IMR-90 (cell line): Measurements from ENCODE around the gene YIPF3.

Experiments
- BHLHE40 ChIP-seq: fragments of 150-350 bp; IDR thresholded peaks from 2 replicates; pipeline ENCODE4 v1.6.1; 2016; ENCODE audit warnings: mild to moderate bottlenecking, low read depth, low read length
- CEBPB ChIP-seq: IDR thresholded peaks from 2 replicates; pipeline ENCODE4 v1.6.1; 2012; ENCODE audit warnings: low read depth, low read length, improper control_type of control experiment
- CHD1 ChIP-seq: IDR thresholded peaks from 2 replicates; pipeline ENCODE4 v1.6.1; 2012; ENCODE audit warnings: low read depth, low read length, improper control_type of control experiment
- POLR2A ChIP-seq: IDR thresholded peaks from 2 replicates; pipeline ENCODE4 v1.6.1; 2012; ENCODE audit warnings: mild to moderate bottlenecking, low read depth, low read length
- RAD21 ChIP-seq: IDR thresholded peaks from 2 replicates; pipeline ENCODE4 v1.6.1; 2012; ENCODE audit warnings: low read length, improper control_type of control experiment
- RCOR1 ChIP-seq: IDR thresholded peaks from 2 replicates; pipeline ENCODE4 v1.6.1; 2012; ENCODE audit warnings: mild to moderate bottlenecking, low read length, improper control_type of control experiment; ENCODE audit not compliant: insufficient replicate concordance
- RFX5 ChIP-seq: IDR thresholded peaks from 2 replicates; pipeline ENCODE4 v1.8.0; 2012; ENCODE audit warnings: low read depth, mild to moderate bottlenecking, low read length, moderate library complexity
- TF ChIP-seq, protein P1 (sequence below): conservative IDR thresholded peaks from 2 replicates; pipeline ENCODE4 v1.5.1; 2012; ENCODE audit warnings: mild to moderate bottlenecking, low read depth, low read length, improper control_type of control experiment
- TF ChIP-seq, protein P2 (sequence below): fragments of 150-350 bp; IDR thresholded peaks from 2 replicates; pipeline ENCODE4 v1.6.1; 2016; ENCODE audit warnings: low read depth, mild to moderate bottlenecking, low read length, moderate library complexity, borderline replicate concordance

DNA sequence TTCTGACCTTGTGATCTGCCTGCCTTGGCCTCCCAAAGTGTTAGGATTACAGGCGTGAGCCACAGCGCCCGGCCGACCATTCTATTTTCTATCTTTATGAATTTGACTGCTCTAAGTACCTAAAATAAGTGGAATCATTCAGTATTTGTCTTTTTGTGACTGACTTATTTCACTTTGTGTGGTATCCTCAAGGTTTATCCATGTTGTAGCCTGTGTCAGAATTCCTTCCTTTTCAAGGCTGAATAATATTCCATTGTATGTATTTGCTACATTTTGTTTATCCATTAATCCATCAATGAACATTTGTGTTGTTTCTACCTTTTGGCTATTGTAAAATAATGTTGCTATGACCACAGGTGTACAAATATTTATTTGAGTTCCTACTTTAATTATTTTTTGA, 44.2 kb downstream of the YIPF3 start:
- TF ChIP-seq, protein P1, sequence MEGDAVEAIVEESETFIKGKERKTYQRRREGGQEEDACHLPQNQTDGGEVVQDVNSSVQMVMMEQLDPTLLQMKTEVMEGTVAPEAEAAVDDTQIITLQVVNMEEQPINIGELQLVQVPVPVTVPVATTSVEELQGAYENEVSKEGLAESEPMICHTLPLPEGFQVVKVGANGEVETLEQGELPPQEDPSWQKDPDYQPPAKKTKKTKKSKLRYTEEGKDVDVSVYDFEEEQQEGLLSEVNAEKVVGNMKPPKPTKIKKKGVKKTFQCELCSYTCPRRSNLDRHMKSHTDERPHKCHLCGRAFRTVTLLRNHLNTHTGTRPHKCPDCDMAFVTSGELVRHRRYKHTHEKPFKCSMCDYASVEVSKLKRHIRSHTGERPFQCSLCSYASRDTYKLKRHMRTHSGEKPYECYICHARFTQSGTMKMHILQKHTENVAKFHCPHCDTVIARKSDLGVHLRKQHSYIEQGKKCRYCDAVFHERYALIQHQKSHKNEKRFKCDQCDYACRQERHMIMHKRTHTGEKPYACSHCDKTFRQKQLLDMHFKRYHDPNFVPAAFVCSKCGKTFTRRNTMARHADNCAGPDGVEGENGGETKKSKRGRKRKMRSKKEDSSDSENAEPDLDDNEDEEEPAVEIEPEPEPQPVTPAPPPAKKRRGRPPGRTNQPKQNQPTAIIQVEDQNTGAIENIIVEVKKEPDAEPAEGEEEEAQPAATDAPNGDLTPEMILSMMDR: no peak
- TF ChIP-seq, protein P2, sequence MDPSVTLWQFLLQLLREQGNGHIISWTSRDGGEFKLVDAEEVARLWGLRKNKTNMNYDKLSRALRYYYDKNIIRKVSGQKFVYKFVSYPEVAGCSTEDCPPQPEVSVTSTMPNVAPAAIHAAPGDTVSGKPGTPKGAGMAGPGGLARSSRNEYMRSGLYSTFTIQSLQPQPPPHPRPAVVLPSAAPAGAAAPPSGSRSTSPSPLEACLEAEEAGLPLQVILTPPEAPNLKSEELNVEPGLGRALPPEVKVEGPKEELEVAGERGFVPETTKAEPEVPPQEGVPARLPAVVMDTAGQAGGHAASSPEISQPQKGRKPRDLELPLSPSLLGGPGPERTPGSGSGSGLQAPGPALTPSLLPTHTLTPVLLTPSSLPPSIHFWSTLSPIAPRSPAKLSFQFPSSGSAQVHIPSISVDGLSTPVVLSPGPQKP: no peak
- no peak for TF ChIP-seq RAD21
- TF ChIP-seq BHLHE40: no peak
- TF ChIP-seq RCOR1: no peak
- TF ChIP-seq RFX5: no peak
- TF ChIP-seq CEBPB: no peak
- TF ChIP-seq CHD1: no peak
- no peak for TF ChIP-seq POLR2A
